Endothelial cell of umbilical vein (primary cell): Measurements from ENCODE around the gene FOLR3. TPM values are rescaled to one million over a fixed set of nuclear protein-coding genes. Genes with fewer than 3 reads are reported as not detected.

Experiments
- BruUV-seq: library from RNA; stranded (reverse); fragments of 400-500 nt; replicated peaks from 2 replicates; lab custom pipeline; 2021; lab: Mats Ljungman, UMichigan
- CTCF ChIA-PET: fragments of 300-600, 350-600 bp; sonication (Branson Sonifier 250); formaldehyde crosslinking; loops from one replicate; lab custom pipeline; 2021; ENCODE audit warnings: antibody characterized with exemption, inconsistent platforms; lab: Charles Lee
- POLR2A ChIA-PET: fragments of 300-600, 350-600 bp; sonication (Branson Sonifier 250); formaldehyde crosslinking; loops from one replicate; lab custom pipeline; 2021; ENCODE audit warnings: antibody characterized with exemption, inconsistent platforms; lab: Charles Lee
- DNase-seq: peaks from one replicate; pipeline ENCODE4 v3.0.0-alpha.2; 2011; ENCODE audit warnings: low read depth, low spot score
- FAIRE-seq: peaks from 2 replicates; lab custom pipeline; 2011; peaks lifted over from hg19 to GRCh38; lab: Jason Lieb, UNC
- H2AFZ ChIP-seq: 2 replicates; pipeline ENCODE4 v1.6.0; 2012; ENCODE audit warnings: low read depth, low read length, control low read depth, inconsistent platforms
- H3K27ac ChIP-seq: 2 replicates; pipeline ENCODE4 v1.5.1; 2011; ENCODE audit warnings: low read depth, mild to moderate bottlenecking, control low read depth, low read length, moderate library complexity; ENCODE audit not compliant: insufficient read depth
- H3K27me3 ChIP-seq, 2 experiments: 2 replicates each; pipeline versions ENCODE4 v1.6.0 to v1.6.1; 2011; ENCODE audit warnings: low read length in 2 of 2, mixed read lengths in 1 of 2; ENCODE audit not compliant: control insufficient read depth in 2 of 2, insufficient read depth in 2 of 2
- H3K36me3 ChIP-seq, 2 experiments: 2 replicates in 1 of 2; 3 replicates in 1 of 2; pipeline ENCODE4 v1.5.1; 2011; ENCODE audit warnings: low read length in 2 of 2, mild to moderate bottlenecking in 1 of 2, moderate library complexity in 1 of 2; ENCODE audit not compliant: control insufficient read depth in 2 of 2, insufficient read depth in 2 of 2; ENCODE audit errors: extremely low read depth in 1 of 2
- H3K4me1 ChIP-seq: 3 replicates; pipeline ENCODE4 v1.5.1; 2011; ENCODE audit warnings: mild to moderate bottlenecking, low read length; ENCODE audit not compliant: control insufficient read depth, insufficient read depth; ENCODE audit errors: extremely low read depth
- H3K4me2 ChIP-seq: 2 replicates; pipeline ENCODE4 v1.6.1; 2011; ENCODE audit warnings: low read length, control low read depth, mixed read lengths; ENCODE audit not compliant: insufficient read depth
- H3K4me3 ChIP-seq, 3 experiments: fragments of 200-600 bp in 1 of 3; sonication (generic), shearing (Covaris generic) in 1 of 3; replicated peaks in 1 of 3; 2 replicates each; pipeline ENCODE4 v1.5.1; 2011 to 2016; ENCODE audit warnings: control low read depth in 3 of 3, low read length in 3 of 3, mild to moderate bottlenecking in 2 of 3, inconsistent platforms in 1 of 3, low read depth in 1 of 3, moderate library complexity in 1 of 3; ENCODE audit not compliant: insufficient read depth in 1 of 3
- H3K79me2 ChIP-seq: 2 replicates; pipeline ENCODE4 v1.6.0; 2012; ENCODE audit warnings: low read length, inconsistent platforms; ENCODE audit not compliant: control insufficient read depth, insufficient read depth
- H3K9ac ChIP-seq: replicated peaks from 2 replicates; pipeline ENCODE3; 2011; ENCODE audit warnings: low read length, control low read depth; ENCODE audit not compliant: insufficient read depth; ENCODE audit errors: extremely low read depth
- H3K9me1 ChIP-seq: replicated peaks from 3 replicates; pipeline ENCODE4 v1.6.0; 2011; ENCODE audit warnings: mild to moderate bottlenecking, low read length; ENCODE audit not compliant: control insufficient read depth, insufficient read depth; ENCODE audit errors: extremely low read depth
- H3K9me3 ChIP-seq: replicated peaks from 2 replicates; pipeline ENCODE4 v1.5.1; 2012; ENCODE audit warnings: low read length, inconsistent platforms; ENCODE audit not compliant: control insufficient read depth, insufficient read depth
- H4K20me1 ChIP-seq: replicated peaks from 2 replicates; pipeline ENCODE3; 2011; ENCODE audit warnings: mild to moderate bottlenecking, low read length; ENCODE audit not compliant: control insufficient read depth, insufficient read depth; ENCODE audit errors: extremely low read depth
- CTCF ChIP-seq, 2 donors: IDR thresholded peaks; 1 replicate in 1 of 2; 2 replicates in 1 of 2; pipeline ENCODE4 v1.5.1; 2011; ENCODE audit warnings: low read length in 2 of 2, mild to moderate bottlenecking in 2 of 2, moderate library complexity in 2 of 2, control low read depth in 1 of 2, inconsistent platforms in 1 of 2, low read depth in 1 of 2; ENCODE audit not compliant: insufficient read depth in 1 of 2; ENCODE audit errors: extremely low read depth in 1 of 2
- EZH2 ChIP-seq: IDR thresholded peaks from 2 replicates; pipeline ENCODE4 v1.6.1; 2012; ENCODE audit warnings: borderline replicate concordance, low read depth, mild to moderate bottlenecking, moderate library complexity, low read length, inconsistent platforms; ENCODE audit not compliant: severe bottlenecking
- FOS ChIP-seq: IDR thresholded peaks from 2 replicates; pipeline ENCODE4 v1.6.1; 2011; ENCODE audit warnings: mild to moderate bottlenecking, low read length, moderate library complexity, borderline replicate concordance; ENCODE audit not compliant: insufficient read depth
- GATA2 ChIP-seq: IDR thresholded peaks from 2 replicates; pipeline ENCODE4 v1.7.0; 2011; ENCODE audit warnings: low read depth, mild to moderate bottlenecking, moderate library complexity, mixed read lengths, low read length; ENCODE audit not compliant: insufficient read length, insufficient read depth
- JUN ChIP-seq: IDR thresholded peaks from 2 replicates; pipeline ENCODE4 v1.6.1; 2011; ENCODE audit warnings: borderline replicate concordance, low read depth; ENCODE audit not compliant: insufficient read length, insufficient read depth
- MYC ChIP-seq: IDR thresholded peaks from one replicate; pipeline ENCODE4 v1.6.1; 2011; ENCODE audit warnings: mild to moderate bottlenecking, low read depth, low read length
- POLR2A ChIP-seq: IDR thresholded peaks from 2 replicates; pipeline ENCODE4 v1.6.1; 2012; ENCODE audit warnings: low read depth, mild to moderate bottlenecking, control low read depth, low read length
- POLR2AphosphoS5 ChIP-seq: IDR thresholded peaks from 2 replicates; pipeline ENCODE4 v1.6.1; 2012; ENCODE audit warnings: low read depth, mild to moderate bottlenecking, control low read depth, low read length, moderate library complexity; ENCODE audit not compliant: insufficient read depth
- dilution Hi-C: fragments of 300-500 bp; cut with MboI; formaldehyde crosslinking; loops from one replicate; pipeline ENCODE4 v1.15.0; 2019; ENCODE audit warnings: low sequenced_read_pairs; ENCODE audit not compliant: extremely low pct_ligation_motif_present
- intact Hi-C: fragments of 100-400 bp; cut with micrococcal nuclease; formaldehyde crosslinking; loops from one replicate; pipeline ENCODE4 v1.10.0; 2022
- polyA plus RNA-seq, 4 experiments: library from polyadenylated mRNA; depleted of rRNA in 3 of 4; stranded (reverse) in 3 of 4; unstranded in 1 of 4; fragments of >200 nt; gene quantifications; 2 replicates each; pipeline versions ENCODE4 v1.2.1 to v1.2.3, GENCODE V29; 2011 to 2012; ENCODE audit warnings: missing spikeins in 1 of 4
- total RNA-seq: library from RNA; stranded (reverse); gene quantifications from 2 replicates; pipeline ENCODE4 v1.2.3, GENCODE V29; 2021
- TF ChIP-seq, protein P1 (sequence below): IDR thresholded peaks from 2 replicates; pipeline ENCODE4 v1.6.1; 2011; ENCODE audit not compliant: insufficient read depth, insufficient read length

The FOLR3 gene
- total and polyA plus RNA-seq, 2 donors (not counting 3 experiments of a cell fraction or from before 2014, with no cell fraction given), result not detected

DNA sequence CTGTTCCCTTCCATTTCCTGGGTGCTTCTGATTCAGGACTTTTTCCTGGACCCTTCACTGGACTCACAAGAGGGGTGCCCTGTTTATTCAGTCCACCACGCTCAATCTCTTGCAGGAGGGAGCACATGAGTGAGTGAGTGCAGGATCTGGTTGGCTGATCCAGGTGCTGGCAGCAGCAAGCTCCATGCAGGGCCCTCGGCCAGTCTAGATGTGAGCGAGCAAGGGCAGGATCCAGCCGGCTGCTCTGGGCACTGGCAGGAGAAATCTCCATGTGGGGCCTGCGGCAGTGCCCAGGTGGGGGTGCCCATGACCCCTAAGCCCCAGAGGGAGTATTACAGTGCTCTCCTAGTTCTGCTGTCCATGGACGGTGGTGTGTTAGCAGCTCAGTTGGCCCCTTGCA is 11.5 kb upstream of the FOLR3 start:
- ChIA-PET POLR2A (no interaction called here), CTCF (interaction anchor here (4.1 kb wide), 1 partner anchor 20 kb away, joined by 25 read pairs; no protein-coding TSS in a partner anchor)
- intact Hi-C loops (no loop called here), dilution Hi-C loops (no loop called here)
- TF ChIP-seq FOS (no peak), CTCF (IDR thresholded peaks at IDR 0.05; ENCODE audit: extremely low read depth in 1 of 2, insufficient read depth in 1 of 2, low read depth in 1 of 2, low read length in 2 of 2) (no peak), POLR2A (no peak), POLR2AphosphoS5 (no peak), EZH2 (no peak), JUN (no peak), MYC (no peak), GATA2 (no peak)
- TF ChIP-seq, protein P1, sequence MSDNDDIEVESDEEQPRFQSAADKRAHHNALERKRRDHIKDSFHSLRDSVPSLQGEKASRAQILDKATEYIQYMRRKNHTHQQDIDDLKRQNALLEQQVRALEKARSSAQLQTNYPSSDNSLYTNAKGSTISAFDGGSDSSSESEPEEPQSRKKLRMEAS, result no peak
- H3K36me3 ChIP-seq, result no peaks in the 10 kb centered on the region
- no peaks in the 10 kb centered on the region for H4K20me1 ChIP-seq
- H3K4me2 ChIP-seq, result no peak overlapping the region
- peaks cover 0 to 4% of the 10 kb centered on the region in 2 experiments for H3K27me3 ChIP-seq
- no peaks in the 10 kb centered on the region for H3K79me2 ChIP-seq
- no peaks in the 10 kb centered on the region for H3K4me1 ChIP-seq
- H3K9me1 ChIP-seq, result no peaks in the 10 kb centered on the region
- no TSS peak for BruUV-seq
- no peak overlapping the region for H2AFZ ChIP-seq
- H3K4me3 ChIP-seq, result no peak overlapping the region
- DNase-seq (no peak), FAIRE-seq (no peak)
- no peaks in the 10 kb centered on the region for H3K9me3 ChIP-seq
- H3K27ac ChIP-seq, result no peak overlapping the region
- no peak overlapping the region for H3K9ac ChIP-seq
